Fibroblast of upper back skin (primary cell): ENCODE results near the gene SLIT3.

ENCODE experiments used
- DNase-seq: peaks from one replicate; pipeline ENCODE4 v3.0.0-alpha.2; 2013

The SLIT3 gene

GRCh38 chr5:168813184-168813968 is 487.6 kb downstream of the SLIT3 start:
- DNase-seq: no peak

GRCh38 chr5:168810641-168811040 is 490.3 kb downstream of the SLIT3 start:
- DNase-seq: no peak

- no peak for DNase-seq
Measured at GRCh38 chr5:168809218-168809617, 491.7 kb downstream of the SLIT3 start.

GRCh38 chr5:168808051-168808616 is 492.8 kb downstream of the SLIT3 start:
- DNase-seq: peak; percentile 49

GRCh38 chr5:168807287-168807686 is 493.7 kb downstream of the SLIT3 start:
- peak; percentile 44 for DNase-seq

GRCh38 chr5:168803541-168803940 is 497.4 kb downstream of the SLIT3 start:
- DNase-seq: no peak

- DNase-seq: no peak
Measured at GRCh38 chr5:168802337-168802736, 498.6 kb downstream of the SLIT3 start.

GRCh38 chr5:168801567-168801966 is 499.4 kb downstream of the SLIT3 start:
- DNase-seq: peak; percentile 88

- peak; percentile 60 for DNase-seq
Measured at GRCh38 chr5:168800701-168801100, 500.2 kb downstream of the SLIT3 start.

GRCh38 chr5:168798065-168799023 is 502.6 kb downstream of the SLIT3 start:
- no peak for DNase-seq

GRCh38 chr5:168796593-168797580 is 504.1 kb downstream of the SLIT3 start:
- DNase-seq: no peak

GRCh38 chr5:168796000-168796399 is 504.9 kb downstream of the SLIT3 start:
- DNase-seq: no peak

- peak; percentile 88 for DNase-seq
Measured at GRCh38 chr5:168793841-168794837, 506.8 kb downstream of the SLIT3 start.

GRCh38 chr5:168792678-168793077 is 508.3 kb downstream of the SLIT3 start:
- DNase-seq: no peak

- DNase-seq: no peak
Measured at GRCh38 chr5:168790671-168791250, 510.2 kb downstream of the SLIT3 start.

- DNase-seq: no peak
Measured at GRCh38 chr5:168790002-168790635, 510.8 kb downstream of the SLIT3 start.

GRCh38 chr5:168788786-168789185 is 512.2 kb downstream of the SLIT3 start:
- DNase-seq: no peak

GRCh38 chr5:168788107-168788506 is 512.8 kb downstream of the SLIT3 start:
- no peak for DNase-seq

GRCh38 chr5:168786147-168786546 is 514.8 kb downstream of the SLIT3 start:
- peak; percentile 81 for DNase-seq

- no peak for DNase-seq
Measured at GRCh38 chr5:168784454-168784853, 516.5 kb downstream of the SLIT3 start.
